Retina (tissue), 1 donor: ENCODE measurements around the gene SUCLG2.
"Not testable (repeated sequence)": the region's sequence is repeated elsewhere in the genome, so short reads cannot be mapped to it uniquely, and the experiment has no call there.

ENCODE experiments used
- DNase-seq: peaks from one replicate; pipeline ENCODE4 v3.0.0-alpha.2; 2016

SUCLG2 gene

DNA sequence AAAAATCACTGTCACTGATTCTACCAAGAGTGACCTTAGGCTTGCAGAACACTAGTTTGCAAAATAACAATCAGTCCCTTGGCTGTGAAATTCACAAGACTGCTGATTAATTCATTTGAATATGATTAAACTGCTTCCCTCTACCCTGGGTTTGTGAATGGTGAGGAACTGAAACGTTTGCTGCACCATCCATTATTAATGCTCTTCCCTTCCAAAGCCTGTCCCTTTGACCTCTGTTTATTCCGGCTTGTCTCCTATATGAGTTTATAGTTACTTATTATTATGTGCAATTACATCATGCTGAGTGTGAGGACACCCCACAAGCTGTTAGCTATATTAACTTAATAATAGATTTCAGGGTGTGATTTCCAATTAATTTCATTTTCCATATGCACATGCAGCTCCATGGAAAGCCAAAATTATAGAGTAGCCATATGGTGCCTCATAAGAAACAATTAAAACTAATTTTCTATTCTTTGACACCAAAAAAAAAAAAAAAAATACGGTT, 96.5 kb downstream of the SUCLG2 start:
- no peak for DNase-seq

- no peak for DNase-seq
Measured at GRCh38 chr3:67551361-67552016, 102.9 kb downstream of the SUCLG2 start.

- DNase-seq = no peak
Measured at GRCh38 chr3:67550541-67550940, 103.9 kb downstream of the SUCLG2 start.

- DNase-seq = not testable (repeated sequence)
Measured at GRCh38 chr3:67542502-67543250, 111.7 kb downstream of the SUCLG2 start.

- no peak for DNase-seq
Measured at GRCh38 chr3:67540198-67540894, 114.1 kb downstream of the SUCLG2 start.

DNA sequence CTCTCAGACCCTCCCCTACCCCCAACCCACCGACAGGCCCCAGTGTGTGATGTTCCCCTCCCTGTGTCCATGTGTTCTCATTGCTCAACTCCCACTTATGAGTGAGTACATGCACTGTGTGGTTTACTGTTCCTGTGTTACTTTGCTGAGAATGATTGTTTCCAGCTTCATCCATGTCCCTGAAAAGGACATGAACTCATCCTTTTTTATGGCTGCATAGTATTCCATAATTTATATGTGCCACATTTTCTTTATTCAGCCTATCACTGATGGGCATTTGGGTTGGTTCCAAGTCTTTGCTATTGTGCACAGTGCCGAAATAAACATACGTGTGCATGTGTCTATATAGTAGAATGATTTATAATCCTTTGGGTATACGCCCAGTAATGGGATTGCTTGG, 117.2 kb downstream of the SUCLG2 start:
- DNase-seq = not testable (repeated sequence)

- DNase-seq = no peak
Measured at GRCh38 chr3:67535006-67535405, 119.4 kb downstream of the SUCLG2 start.

DNA sequence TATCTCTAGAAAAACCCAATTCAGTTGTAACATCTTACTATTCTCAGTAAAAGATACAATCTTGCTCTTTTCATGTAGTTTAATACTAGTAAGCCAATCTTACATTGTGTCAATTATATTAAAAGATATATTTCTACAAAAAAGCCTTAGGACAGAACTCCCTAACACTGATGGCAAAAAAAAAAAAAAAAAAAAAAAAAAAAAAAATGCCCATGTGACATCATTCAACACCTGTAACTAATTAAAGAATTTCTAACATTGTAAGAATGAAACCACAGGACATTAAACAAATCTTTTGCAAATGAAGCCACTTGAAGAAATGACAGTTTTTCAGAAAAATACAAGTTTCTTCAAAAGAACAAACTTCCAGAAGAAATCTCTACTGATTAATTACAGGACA, 119.8 kb downstream of the SUCLG2 start:
- no peak for DNase-seq

GRCh38 chr3:67531181-67532101, 123.0 kb downstream of the SUCLG2 start:
- DNase-seq = peak; percentile 40

GRCh38 chr3:67529915-67530314, 124.5 kb downstream of the SUCLG2 start:
- no peak for DNase-seq

DNA sequence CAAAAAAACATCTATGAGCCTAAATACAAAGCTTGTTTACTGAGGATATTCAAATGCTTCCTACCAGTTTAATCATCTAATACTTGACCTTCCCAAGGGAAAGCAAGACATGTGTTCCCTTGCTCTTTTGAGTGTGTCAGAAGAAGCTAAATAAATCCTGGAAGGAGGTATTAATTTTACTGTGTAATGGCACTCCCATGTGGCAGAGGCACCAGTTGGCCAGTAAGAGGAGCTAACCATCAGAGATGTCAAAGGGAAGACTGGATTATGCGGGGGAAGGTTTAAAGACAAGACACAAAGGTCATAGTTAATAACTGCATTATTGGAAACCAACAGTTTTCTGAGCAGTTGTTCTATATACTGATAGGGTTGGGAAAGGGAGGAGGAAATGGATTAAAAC, 125.1 kb downstream of the SUCLG2 start:
- DNase-seq = no peak

DNA sequence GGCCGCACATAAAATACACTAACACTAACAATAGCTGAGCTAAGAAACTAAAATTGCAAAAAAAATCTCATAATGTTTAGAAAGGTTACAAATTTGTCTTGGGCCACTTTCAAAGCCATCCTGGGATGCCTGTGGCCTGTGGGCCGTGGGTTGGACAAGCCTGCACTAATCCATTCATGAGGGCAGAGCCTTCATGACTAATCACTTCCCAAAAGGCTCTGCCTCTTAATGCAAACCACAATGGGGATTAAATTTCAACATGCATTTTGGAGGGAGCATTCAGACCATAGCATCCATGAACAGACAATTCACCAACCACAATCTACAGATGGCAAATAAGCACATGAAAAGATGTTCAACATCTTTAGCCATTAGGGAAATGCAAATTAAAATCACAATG, 128.2 kb downstream of the SUCLG2 start:
- no peak for DNase-seq

DNA sequence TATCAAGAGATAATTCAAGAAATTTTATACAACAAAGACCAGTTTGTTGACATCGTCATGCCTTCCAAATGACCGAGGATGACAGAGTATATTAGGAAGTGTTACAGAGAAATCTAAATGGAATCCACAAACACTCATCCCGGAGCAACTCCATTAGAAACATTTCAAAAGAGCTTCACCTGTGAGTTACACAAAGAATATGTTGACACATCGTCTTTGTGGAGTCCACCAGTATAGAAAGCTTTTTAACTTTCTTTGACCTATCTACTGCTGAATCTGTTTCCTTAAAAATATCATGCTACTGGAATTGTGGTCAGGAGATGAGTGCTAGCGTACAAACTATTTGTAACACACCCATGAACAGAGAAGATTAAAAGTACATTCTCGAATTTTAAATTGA, 130.4 kb downstream of the SUCLG2 start:
- no peak for DNase-seq

DNA sequence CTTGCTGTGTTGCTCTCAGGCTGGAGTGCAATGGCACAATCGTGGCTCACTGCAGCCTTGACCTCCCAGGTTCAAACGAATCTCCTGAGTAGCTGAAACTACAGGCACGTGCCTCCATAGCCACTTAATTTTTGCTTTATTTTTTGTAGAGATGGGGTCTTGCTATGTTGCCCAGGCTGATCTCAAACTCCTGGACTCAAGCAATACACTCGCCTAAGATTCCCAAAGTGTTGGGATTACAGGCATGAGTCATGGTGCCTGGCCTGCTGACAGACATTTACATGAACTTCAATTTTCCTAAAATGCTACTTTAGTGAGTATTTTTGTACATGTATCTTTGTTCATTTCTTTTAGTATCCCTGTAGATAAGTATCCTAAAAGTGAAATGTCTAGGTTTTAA, 132.3 kb downstream of the SUCLG2 start:
- no peak for DNase-seq

GRCh38 chr3:67521053-67521646, 133.3 kb downstream of the SUCLG2 start:
- no peak for DNase-seq

- DNase-seq = no peak
Measured at GRCh38 chr3:67518236-67518635, 136.2 kb downstream of the SUCLG2 start.

- no peak for DNase-seq
Measured at GRCh38 chr3:67517781-67518180, 136.6 kb downstream of the SUCLG2 start.

- DNase-seq = no peak
Measured at GRCh38 chr3:67516496-67516895, 137.9 kb downstream of the SUCLG2 start.

GRCh38 chr3:67515778-67516177, 138.6 kb downstream of the SUCLG2 start:
- DNase-seq = no peak

GRCh38 chr3:67509471-67510075, 144.8 kb downstream of the SUCLG2 start:
- DNase-seq = no peak

- no peak for DNase-seq
Measured at GRCh38 chr3:67507584-67507983, 146.8 kb downstream of the SUCLG2 start.

- DNase-seq = no peak
Measured at GRCh38 chr3:67500709-67501108, 153.7 kb downstream of the SUCLG2 start.
